ENCODE measurements around the gene ATP1A1.
A peak's percentile ranks its signal among the peaks of the same experiment; 100 is the strongest.

The ATP1A1 gene

DNA sequence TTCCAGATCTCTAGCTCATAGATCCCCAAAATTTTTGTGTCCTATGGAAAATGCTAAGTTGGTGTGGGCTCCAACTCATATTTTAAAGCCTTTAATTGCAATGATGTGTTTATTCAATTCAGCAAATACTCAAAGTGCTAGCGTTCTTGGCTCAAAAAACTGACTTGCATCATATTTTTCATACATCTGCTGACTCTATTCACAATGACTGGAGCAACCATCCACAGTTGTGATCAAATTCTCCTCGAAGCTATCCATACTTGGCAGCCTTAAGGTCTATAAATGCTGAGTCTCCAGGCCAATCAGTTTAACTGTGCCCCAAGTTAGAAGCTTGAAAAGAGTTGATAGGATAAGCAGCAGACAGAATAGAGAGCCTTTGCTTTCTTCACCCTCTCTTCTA lies 2.9 kb upstream of the ATP1A1 start:
- no peak for TF ChIP-seq CTCF (IDR thresholded peaks at IDR 0.05; ENCODE audit: borderline replicate concordance, insufficient read depth, low read depth, low read length)
- no peak overlapping the region for H3K4me3 ChIP-seq (ENCODE audit: low read depth, low read length)

GRCh38 chr1:116371752-116372151 lies 1.3 kb upstream of the ATP1A1 start:
- no peak for TF ChIP-seq CTCF (IDR thresholded peaks at IDR 0.05; ENCODE audit: borderline replicate concordance, insufficient read depth, low read depth, low read length)
- H3K4me3 ChIP-seq (ENCODE audit: low read depth, low read length), result no peak overlapping the region

DNA sequence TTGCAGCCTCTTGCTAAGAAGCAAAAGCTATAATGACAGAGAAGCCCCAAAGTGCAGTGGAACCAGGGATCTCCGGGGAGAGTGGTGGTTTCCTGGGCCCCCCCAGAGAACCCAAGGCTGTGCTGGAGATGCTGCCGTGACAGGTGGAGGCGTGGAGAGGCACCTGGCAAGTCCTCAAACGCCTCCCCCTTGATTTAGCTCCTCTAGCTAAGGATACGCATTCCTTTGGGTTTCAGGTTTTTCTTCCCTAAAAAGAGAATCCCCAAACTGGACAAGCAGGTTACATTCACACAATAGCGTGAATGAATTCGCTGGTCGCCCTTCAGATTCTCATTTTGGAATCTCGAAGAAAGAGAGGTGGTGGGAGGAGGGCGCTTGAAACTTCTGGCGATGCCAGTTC lies 853 bp upstream of the ATP1A1 start:
- H3K4me3 ChIP-seq (ENCODE audit: low read depth, low read length), result peak overlapping the region; percentile 84
- no peak for TF ChIP-seq CTCF (IDR thresholded peaks at IDR 0.05; ENCODE audit: borderline replicate concordance, insufficient read depth, low read depth, low read length)

DNA sequence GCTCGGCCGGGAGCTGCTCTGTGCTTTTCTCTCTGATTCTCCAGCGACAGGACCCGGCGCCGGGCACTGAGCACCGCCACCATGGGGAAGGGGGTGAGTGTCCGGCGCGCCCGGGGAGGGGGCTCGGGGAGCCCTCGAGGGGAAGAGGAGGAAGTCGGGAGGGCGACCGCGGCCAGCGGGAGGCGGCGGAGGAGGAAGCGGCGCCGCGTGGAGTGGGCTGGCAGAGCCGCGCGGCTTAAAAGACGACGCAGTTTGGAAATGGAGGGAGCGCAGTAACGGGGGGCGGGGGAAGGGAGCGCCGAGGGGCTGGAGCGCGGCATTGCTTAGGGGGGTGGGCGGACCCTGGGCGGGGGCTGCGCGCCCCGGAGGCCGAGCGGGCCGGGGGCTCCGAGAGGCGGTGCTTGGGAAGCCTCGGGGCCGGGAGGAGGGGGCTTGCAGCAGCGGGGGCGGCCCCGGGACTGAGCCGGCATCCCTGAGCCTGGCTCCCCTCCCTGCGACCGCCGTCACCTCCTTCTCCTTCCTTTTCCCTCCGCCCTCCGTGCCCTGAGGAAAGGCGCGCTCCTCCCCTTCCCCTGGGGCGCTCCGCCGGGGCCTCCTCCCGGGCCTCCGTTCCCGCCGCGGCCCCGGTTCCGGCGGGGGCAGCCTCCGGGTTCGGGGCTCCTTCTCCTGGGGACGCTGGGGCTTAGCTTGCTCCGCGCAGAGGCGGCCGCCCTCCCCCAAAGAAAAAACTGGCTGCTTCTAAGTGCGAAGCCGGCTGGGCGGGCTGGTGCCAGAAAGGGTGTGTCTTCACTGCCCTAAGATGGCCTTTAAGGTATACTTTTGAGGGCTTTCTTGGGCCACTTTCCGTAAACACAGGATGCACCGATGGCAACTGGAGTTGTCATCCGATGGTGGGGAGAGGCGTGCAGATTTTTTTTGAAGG lies 648 bp downstream of the ATP1A1 start:
- H3K4me3 ChIP-seq (ENCODE audit: low read depth, low read length), result peak overlapping the region; percentile 84
- no peak for TF ChIP-seq CTCF (IDR thresholded peaks at IDR 0.05; ENCODE audit: borderline replicate concordance, insufficient read depth, low read depth, low read length)

DNA sequence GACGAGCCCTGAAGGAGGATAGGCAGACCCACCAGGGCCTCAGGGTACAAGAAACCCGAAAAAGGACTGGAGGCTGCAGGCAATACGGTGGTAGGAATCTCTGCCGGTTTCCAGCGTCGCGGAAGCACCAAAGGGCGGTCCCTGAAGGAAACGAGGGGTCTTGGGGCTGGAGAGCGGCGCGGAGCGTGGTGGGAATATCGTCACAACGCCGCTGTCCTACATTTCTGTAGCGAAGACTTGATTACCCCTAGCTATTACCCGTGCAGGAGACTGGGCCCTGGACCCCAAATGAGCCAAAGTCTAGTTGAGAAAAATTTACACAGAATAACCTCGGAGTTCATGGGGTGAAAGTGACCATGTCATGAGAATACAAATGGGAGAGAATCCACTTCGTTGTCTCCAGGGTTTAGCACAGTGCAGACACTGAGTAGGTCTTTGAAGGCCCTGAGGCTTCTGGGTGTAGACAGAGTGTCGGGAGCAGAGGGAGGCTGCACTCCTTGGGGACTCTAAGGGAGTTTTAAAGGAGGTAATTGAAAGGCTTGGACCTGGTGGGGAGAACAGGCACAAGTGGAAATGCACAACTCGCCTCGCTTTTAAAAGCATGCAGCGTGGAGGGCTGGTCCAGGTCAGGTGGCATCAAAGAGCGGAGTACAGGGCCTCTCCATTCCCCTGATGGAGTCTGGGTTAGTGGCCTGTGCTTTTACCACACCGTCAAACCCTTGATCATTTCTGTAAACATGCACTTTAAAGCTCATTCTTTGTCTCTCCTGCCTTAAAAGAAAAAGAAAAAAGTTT lies 1.5 kb downstream of the ATP1A1 start:
- TF ChIP-seq CTCF (IDR thresholded peaks at IDR 0.05; ENCODE audit: borderline replicate concordance, insufficient read depth, low read depth, low read length), result no peak
- H3K4me3 ChIP-seq (ENCODE audit: low read depth, low read length), result peak overlapping the region; percentile 84

DNA sequence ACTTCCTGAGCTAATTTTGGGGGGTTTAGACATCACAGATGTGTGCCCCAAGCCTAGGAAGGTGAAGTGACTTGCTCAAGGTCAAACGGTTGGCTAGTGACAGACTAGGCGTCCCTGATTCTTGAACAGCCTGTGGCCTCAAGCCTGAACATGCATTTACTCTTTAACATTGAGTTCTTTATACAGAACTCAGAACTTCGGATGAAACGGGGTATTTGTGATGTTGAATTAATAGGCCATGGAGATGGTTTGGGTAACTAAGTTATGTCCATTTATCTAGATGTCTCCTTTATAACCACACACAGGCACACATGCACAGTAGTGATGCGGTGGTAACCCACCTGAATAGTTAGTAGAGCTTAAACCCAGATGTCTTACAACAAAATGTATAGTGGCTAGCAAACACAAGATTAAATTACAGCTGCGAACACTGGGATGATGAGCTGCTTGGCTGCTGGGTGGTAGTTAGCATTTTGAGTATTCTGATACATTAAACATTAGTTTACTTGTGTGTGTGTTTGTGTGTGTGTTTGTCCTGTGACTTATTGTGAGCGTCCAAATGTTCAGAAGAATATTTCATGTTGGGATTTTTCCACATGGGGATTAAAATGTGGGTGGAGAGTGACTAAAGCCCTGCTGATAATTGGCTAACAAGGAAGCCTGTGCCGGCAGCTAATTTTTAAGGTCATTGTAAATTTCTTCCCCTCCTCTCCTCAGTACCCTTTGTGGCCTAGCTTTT lies 2.3 kb downstream of the ATP1A1 start:
- peak overlapping the region; percentile 84 for H3K4me3 ChIP-seq (ENCODE audit: low read depth, low read length)
- no peak for TF ChIP-seq CTCF (IDR thresholded peaks at IDR 0.05; ENCODE audit: borderline replicate concordance, insufficient read depth, low read depth, low read length)
